GM12892 (cell line): Measurements from ENCODE around the gene PLEKHG5.

Experiments
- POLR2A ChIP-seq: IDR thresholded peaks from 2 replicates; pipeline ENCODE4 v1.6.1; 2011; ENCODE audit warnings: low read depth, low read length, control low read depth
- POLR2AphosphoS5 ChIP-seq: IDR thresholded peaks from 2 replicates; pipeline ENCODE4 v1.6.1; 2011; ENCODE audit warnings: low read depth, low read length, control low read depth

GRCh38 chr1:6475381-6476133 lies 15.9 kb downstream of the PLEKHG5 start:
- no peak for TF ChIP-seq POLR2A
- no peak for TF ChIP-seq POLR2AphosphoS5
